Mesendoderm (in vitro differentiated cells): ENCODE measurements around the gene PCSK6. TPM values are rescaled to one million over a fixed set of nuclear protein-coding genes. Genes with fewer than 3 reads are reported as not detected.

ENCODE experiments used
- DNase-seq: peaks from one replicate; pipeline ENCODE4 v3.0.0; 2013
- H2AK5ac ChIP-seq: 2 replicates; pipeline ENCODE4 v1.6.1; 2013; ENCODE audit warnings: low read length, inconsistent platforms
- H2BK120ac ChIP-seq: 2 replicates; pipeline ENCODE4 v1.6.1; 2013; ENCODE audit warnings: low read depth, mild to moderate bottlenecking, low read length, moderate library complexity, mixed read lengths
- H2BK15ac ChIP-seq: replicated peaks from 2 replicates; pipeline ENCODE4 v1.6.1; 2013; ENCODE audit warnings: low read depth, mild to moderate bottlenecking, moderate library complexity
- H2BK5ac ChIP-seq: 2 replicates; pipeline ENCODE4 v1.6.1; 2013; ENCODE audit warnings: low read length, inconsistent platforms
- H3K18ac ChIP-seq: 2 replicates; pipeline ENCODE4 v1.6.1; 2013; ENCODE audit warnings: mild to moderate bottlenecking, low read length, mixed read lengths
- H3K23ac ChIP-seq: one replicate; pipeline ENCODE4 v1.6.1; 2013; ENCODE audit warnings: low read length
- H3K27ac ChIP-seq: 2 replicates; pipeline ENCODE4 v1.5.1; 2013; ENCODE audit warnings: low read depth, mild to moderate bottlenecking, inconsistent platforms, low read length, moderate library complexity
- H3K27me3 ChIP-seq: 2 replicates; pipeline ENCODE4 v1.6.1; 2013; ENCODE audit warnings: low read length, control low read depth, mild to moderate bottlenecking, inconsistent platforms; ENCODE audit not compliant: insufficient read depth, poor library complexity
- H3K36me3 ChIP-seq: 2 replicates; pipeline ENCODE4 v1.6.1; 2013; ENCODE audit warnings: low read length, inconsistent platforms; ENCODE audit not compliant: control insufficient read depth, insufficient read depth
- H3K4ac ChIP-seq: one replicate; pipeline ENCODE4 v1.6.1; 2013; ENCODE audit warnings: low read depth, mild to moderate bottlenecking, low read length, moderate library complexity
- H3K4me1 ChIP-seq: 2 replicates; pipeline ENCODE4 v1.6.1; 2013; ENCODE audit warnings: low read depth, low read length, inconsistent platforms; ENCODE audit not compliant: control insufficient read depth
- H3K4me2 ChIP-seq: 2 replicates; pipeline ENCODE4 v1.6.1; 2013; ENCODE audit warnings: low read length
- H3K4me3 ChIP-seq: 2 replicates; pipeline ENCODE4 v1.5.1; 2013; ENCODE audit warnings: mild to moderate bottlenecking, low read length
- H3K56ac ChIP-seq: one replicate; pipeline ENCODE4 v1.6.1; 2013; ENCODE audit warnings: low read length
- H3K79me1 ChIP-seq: 2 replicates; pipeline ENCODE4 v1.6.1; 2013; ENCODE audit warnings: low read length, inconsistent platforms
- H3K79me2 ChIP-seq: 2 replicates; pipeline ENCODE4 v1.6.1; 2013; ENCODE audit warnings: mild to moderate bottlenecking, low read length; ENCODE audit not compliant: control insufficient read depth, insufficient read depth
- H3K9ac ChIP-seq: 2 replicates; pipeline ENCODE4 v1.6.1; 2013; ENCODE audit warnings: low read length, inconsistent platforms
- H4K5ac ChIP-seq: one replicate; pipeline ENCODE4 v1.6.1; 2013; ENCODE audit warnings: low read length
- H4K8ac ChIP-seq: one replicate; pipeline ENCODE4 v1.6.1; 2013; ENCODE audit warnings: low read depth, mild to moderate bottlenecking, control low read depth, low read length, moderate library complexity
- WGBS: extraction: QIAGEN DNeasy Blood & Tissue Kit; methylation state at CpG from one replicate; pipeline ENCODE4 v1.1.7; 2013; ENCODE audit warnings: low lambda C conversion rate, missing lambda C conversion rate; ENCODE audit not compliant: insufficient coverage; ENCODE audit errors: extremely low coverage; 5-methylcytosine and 5-hydroxymethylcytosine counted together
- polyA plus RNA-seq, 2 experiments: library from polyadenylated mRNA; stranded (reverse); fragments of 200-250 nt; gene quantifications; one replicate each; pipeline ENCODE4 v1.2.3, GENCODE V29; 2013

PCSK6 gene
- 1.8 TPM for polyA plus RNA-seq (2013, experiment 1 of 2)
- 2.3 TPM for polyA plus RNA-seq (2013, experiment 2 of 2)

DNA sequence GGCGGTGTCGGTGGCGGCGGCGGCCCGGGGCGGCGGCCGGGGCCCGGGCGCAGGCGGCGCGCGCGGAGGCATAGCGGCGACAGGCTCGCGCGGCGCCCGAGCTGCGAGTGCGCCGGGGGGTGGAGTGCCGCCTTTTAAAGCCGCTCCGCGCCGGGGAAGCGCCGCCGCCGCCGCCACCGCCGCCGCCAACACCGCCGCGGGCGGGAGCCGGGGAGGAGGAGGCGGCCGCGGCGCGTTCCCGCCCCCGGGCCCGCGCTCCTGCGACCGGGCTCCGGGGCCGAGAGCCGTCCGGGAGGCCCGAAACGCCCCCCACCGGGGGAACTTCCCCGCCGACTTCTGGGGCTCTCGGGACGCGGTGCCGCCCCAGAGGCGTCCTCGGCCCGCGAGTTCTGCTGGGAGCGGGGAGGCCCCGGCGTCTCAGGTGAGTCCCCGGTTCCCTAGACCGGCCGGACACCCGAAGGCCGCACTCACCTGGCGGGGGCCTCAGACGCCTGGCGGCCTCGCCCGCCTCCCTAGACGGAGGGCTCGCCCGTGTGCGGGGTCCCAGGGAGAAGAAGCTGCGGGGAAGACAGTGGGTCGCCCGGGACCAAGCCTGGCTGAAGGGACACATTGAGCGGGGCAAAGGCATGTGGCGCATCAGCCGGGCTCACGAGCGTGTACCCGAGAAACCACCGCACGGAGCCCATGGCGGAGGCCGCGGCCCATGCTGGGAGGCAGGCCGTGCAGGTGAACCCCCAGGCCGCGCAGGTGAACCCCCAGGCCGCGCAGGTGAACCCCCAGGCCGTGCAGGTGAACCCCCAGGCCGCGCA, at the start of gene PCSK6:
PCSK6 (minus strand) TSS at position 109 of the 809 bp plus-strand sequence; CDS start at position 72, 37 bp downstream.
- Histone ChIP-seq H3K56ac (peak within 1 kb of the TSS; percentile 76), H3K4me3 (no peak within 1 kb of the TSS), H3K4ac (peak within 1 kb of the TSS; percentile 56), H3K4me1 (no peaks in the 10 kb centered on the region), H3K9ac (peak within 1 kb of the TSS; percentile 29), H3K79me2 (no peaks in the 10 kb centered on the region), H3K79me1 (no peaks in the 10 kb centered on the region), H3K27me3 (peaks cover 5% of the 10 kb centered on the region), H3K18ac (peak within 1 kb of the TSS; percentile 82), H2BK120ac (peak within 1 kb of the TSS; percentile 74), H3K27ac (no peak within 1 kb of the TSS), H4K5ac (no peak within 1 kb of the TSS), H3K23ac (no peak within 1 kb of the TSS), H3K36me3 (no peaks in the 10 kb centered on the region), H2BK5ac (no peak within 1 kb of the TSS), H2AK5ac (no peak within 1 kb of the TSS), H2BK15ac (no peak within 1 kb of the TSS), H3K4me2 (peak within 1 kb of the TSS; percentile 44), H4K8ac (peak within 1 kb of the TSS; percentile 58)
- no peak for DNase-seq
- WGBS: no CpG with 5 or more reads among the region's 111 CpGs

DNA sequence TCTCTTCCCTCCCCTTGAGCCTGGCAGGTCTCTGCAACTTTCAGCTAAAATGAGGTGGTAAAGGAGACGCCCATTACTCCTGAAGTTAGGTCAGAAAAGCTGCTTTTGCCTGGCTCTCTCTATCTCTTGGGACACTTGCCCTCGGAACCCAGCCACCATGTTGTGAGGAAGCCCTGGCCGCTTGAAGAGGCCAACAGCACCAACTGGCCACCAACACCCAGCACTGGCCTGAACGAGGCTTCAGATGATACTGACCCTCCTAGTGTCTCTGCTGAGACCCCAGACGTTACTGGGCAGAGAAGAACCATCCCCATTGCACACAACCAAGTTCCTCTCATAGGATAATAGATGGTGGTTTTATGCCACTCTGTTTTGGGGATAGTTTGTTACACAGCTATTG, 49.5 kb upstream of the PCSK6 start:
- H3K18ac ChIP-seq: no peak overlapping the region
- no peaks in the 10 kb centered on the region for H3K27me3 ChIP-seq
- no peaks in the 10 kb centered on the region for H3K36me3 ChIP-seq
- no peak overlapping the region for H3K4ac ChIP-seq
- H2BK5ac ChIP-seq: no peak overlapping the region
- H3K27ac ChIP-seq: no peak overlapping the region
- no peak for DNase-seq
- no peak overlapping the region for H3K23ac ChIP-seq
- WGBS: no CpG with 5 or more reads among the region's 5 CpGs
- no peak overlapping the region for H3K9ac ChIP-seq
- no peak overlapping the region for H3K4me3 ChIP-seq
- no peak overlapping the region for H2BK15ac ChIP-seq
- no peak overlapping the region for H3K56ac ChIP-seq
- no peak overlapping the region for H3K4me2 ChIP-seq
- no peaks in the 10 kb centered on the region for H3K79me1 ChIP-seq
- no peaks in the 10 kb centered on the region for H3K79me2 ChIP-seq
- H4K5ac ChIP-seq: no peak overlapping the region
- H4K8ac ChIP-seq: no peak overlapping the region
- H2AK5ac ChIP-seq: no peak overlapping the region
- H3K4me1 ChIP-seq: no peaks in the 10 kb centered on the region
- no peak overlapping the region for H2BK120ac ChIP-seq

DNA sequence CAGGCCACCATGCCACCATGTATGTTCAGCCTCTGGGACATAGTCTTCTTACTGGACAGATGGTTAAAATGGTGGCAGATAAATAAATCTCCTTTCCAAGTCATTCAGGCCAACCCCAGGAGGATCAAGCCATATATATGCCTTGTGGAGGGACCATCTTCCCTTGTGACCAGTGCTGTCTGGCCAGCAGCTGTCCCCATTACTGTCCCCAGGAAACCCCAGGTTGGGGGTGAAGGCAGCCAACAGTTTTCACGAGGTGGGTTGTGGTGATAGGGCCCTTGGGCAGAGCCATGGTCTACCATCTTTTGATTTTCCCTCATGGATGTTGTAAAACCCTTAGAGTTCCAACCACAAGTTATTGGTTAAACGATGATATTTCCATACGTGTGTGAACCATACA, 48.7 kb upstream of the PCSK6 start:
- Histone ChIP-seq H3K79me2 (no peaks in the 10 kb centered on the region), H4K5ac (no peak overlapping the region), H3K4me3 (no peak overlapping the region), H3K4me1 (no peaks in the 10 kb centered on the region), H3K23ac (no peak overlapping the region), H3K4me2 (no peak overlapping the region), H2BK5ac (no peak overlapping the region), H3K56ac (no peak overlapping the region), H3K4ac (no peak overlapping the region), H3K79me1 (no peaks in the 10 kb centered on the region), H2BK120ac (no peak overlapping the region), H3K9ac (no peak overlapping the region), H3K27me3 (no peaks in the 10 kb centered on the region), H2AK5ac (no peak overlapping the region), H3K36me3 (no peaks in the 10 kb centered on the region), H3K18ac (no peak overlapping the region), H2BK15ac (no peak overlapping the region), H4K8ac (no peak overlapping the region), H3K27ac (no peak overlapping the region)
- no CpG with 5 or more reads among the region's 3 CpGs for WGBS
- DNase-seq: no peak

DNA sequence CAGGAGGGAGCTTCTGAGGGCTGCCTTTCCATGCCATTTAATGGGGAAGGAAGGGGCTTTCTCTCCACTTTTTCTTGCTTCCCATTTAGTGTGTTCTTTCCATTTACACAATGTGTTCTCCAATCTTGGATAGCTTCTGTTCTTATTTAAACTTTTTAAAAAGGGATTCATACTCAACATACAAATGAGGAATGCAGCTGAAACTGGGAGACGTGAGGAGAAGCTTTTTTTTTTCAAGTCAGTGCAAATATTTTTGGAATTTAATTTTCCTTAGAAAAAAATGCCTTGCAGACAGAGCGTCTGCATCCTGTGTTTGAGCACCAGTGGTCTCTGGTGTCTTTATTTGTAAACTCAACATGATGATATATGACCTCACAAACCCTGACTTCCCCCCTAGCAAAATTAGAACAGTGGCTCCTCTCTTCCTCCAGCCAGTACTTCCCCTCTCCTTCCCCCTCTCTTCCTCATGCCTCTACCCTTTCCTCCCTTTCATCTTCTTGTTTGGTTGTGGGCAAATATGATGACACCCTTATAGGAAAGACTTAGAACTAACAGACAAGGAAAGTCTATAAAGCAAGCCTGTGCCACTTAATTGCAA, 48.1 kb upstream of the PCSK6 start:
- H3K27me3 ChIP-seq: no peaks in the 10 kb centered on the region
- H3K79me1 ChIP-seq: no peaks in the 10 kb centered on the region
- H3K56ac ChIP-seq: no peak overlapping the region
- no peak for DNase-seq
- no peak overlapping the region for H2BK120ac ChIP-seq
- H2BK5ac ChIP-seq: no peak overlapping the region
- no peak overlapping the region for H3K4me3 ChIP-seq
- no peak overlapping the region for H3K4me2 ChIP-seq
- H3K4me1 ChIP-seq: no peaks in the 10 kb centered on the region
- no peak overlapping the region for H3K18ac ChIP-seq
- no peak overlapping the region for H4K8ac ChIP-seq
- no peak overlapping the region for H3K23ac ChIP-seq
- H3K27ac ChIP-seq: no peak overlapping the region
- no peaks in the 10 kb centered on the region for H3K79me2 ChIP-seq
- no CpG with 5 or more reads among the region's 2 CpGs for WGBS
- no peak overlapping the region for H2AK5ac ChIP-seq
- no peak overlapping the region for H3K4ac ChIP-seq
- no peaks in the 10 kb centered on the region for H3K36me3 ChIP-seq
- H4K5ac ChIP-seq: no peak overlapping the region
- no peak overlapping the region for H2BK15ac ChIP-seq
- no peak overlapping the region for H3K9ac ChIP-seq

DNA sequence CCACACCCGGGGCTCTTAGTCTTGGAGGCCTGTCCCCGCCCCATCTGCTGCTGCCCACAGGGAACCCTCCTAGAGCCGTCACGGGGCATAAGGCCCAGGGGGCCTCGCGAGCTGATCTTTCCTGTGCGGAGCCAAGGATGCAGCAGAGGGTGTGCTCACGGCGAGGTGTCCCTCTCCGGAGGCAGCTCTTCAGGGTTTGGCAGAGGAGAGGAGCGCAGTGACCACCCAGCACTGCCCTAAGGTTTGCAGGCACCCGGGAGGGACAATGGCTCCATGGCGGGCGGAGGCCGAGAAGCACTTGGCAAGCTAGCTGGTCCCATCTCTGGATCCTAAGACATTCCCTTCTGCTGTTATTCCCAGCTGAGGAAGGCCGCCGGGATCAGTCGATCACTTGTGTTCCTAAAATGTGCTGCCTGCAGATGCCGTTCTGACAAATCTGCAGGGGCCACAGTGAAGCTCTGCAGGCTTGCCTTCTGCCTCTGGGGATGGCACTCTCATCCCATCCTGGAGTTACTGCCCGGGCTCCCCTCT, 47.4 kb upstream of the PCSK6 start:
- Histone ChIP-seq H3K4me1 (no peaks in the 10 kb centered on the region), H2BK120ac (no peak overlapping the region), H4K5ac (no peak overlapping the region), H3K27me3 (no peaks in the 10 kb centered on the region), H2BK15ac (no peak overlapping the region), H3K79me1 (no peaks in the 10 kb centered on the region), H3K56ac (no peak overlapping the region), H3K4me3 (no peak overlapping the region), H3K36me3 (no peaks in the 10 kb centered on the region), H2BK5ac (no peak overlapping the region), H4K8ac (no peak overlapping the region), H3K4ac (no peak overlapping the region), H3K27ac (no peak overlapping the region), H3K23ac (no peak overlapping the region), H2AK5ac (no peak overlapping the region), H3K4me2 (no peak overlapping the region), H3K18ac (no peak overlapping the region), H3K79me2 (no peaks in the 10 kb centered on the region), H3K9ac (no peak overlapping the region)
- no CpG with 5 or more reads among the region's 20 CpGs for WGBS
- no peak for DNase-seq
